ENCODE measurements around the gene MREG. TPM values are rescaled to one million over a fixed set of nuclear protein-coding genes. Genes with fewer than 3 reads are reported as not detected.
A peak's percentile ranks its signal among the peaks of the same experiment; 100 is the strongest.

MREG gene, protein sequence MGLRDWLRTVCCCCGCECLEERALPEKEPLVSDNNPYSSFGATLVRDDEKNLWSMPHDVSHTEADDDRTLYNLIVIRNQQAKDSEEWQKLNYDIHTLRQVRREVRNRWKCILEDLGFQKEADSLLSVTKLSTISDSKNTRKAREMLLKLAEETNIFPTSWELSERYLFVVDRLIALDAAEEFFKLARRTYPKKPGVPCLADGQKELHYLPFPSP
- 1.6 and 4.4 TPM in 2 replicates for total RNA-seq
- 1.3 TPM in 2 replicates for polyA plus RNA-seq

DNA sequence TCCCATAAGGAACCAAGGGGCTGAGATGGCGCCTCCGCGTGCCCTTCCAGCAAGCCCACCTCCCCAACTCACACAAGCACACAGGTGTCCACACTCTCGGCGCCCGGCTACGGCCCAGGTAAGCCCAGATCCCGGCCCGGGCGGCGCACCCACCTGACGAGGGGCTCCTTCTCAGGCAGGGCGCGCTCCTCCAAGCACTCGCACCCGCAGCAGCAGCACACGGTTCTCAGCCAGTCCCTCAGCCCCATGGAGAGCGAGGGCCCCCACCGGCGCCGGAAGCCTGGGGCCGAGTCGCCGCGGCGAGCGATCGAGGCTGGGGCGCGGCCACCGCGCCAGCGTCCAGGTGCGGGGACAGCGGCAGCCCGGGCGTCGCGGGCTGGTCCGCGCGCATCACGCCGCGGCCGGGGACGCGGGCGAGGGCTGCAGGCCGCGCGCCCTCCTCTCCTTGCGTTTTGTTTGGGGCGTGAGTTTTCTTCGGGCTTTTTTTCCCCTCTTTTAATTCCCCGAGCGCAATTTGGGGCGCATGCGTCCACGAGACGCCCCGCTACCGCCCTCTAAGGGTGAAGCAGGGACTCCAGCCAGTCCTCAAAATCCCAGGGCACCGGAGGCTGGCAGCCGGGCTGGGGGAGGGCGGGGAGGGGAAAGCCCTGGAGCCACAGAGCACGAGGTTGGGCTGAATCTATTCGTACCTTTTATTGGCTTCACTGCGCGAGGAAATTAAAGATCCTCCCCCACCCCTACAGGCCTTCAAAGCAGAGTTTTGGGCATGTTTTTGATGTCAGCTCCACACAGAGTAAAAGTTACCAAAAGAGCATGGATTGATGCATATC lies at the start of gene MREG:
TSS of gene MREG (minus strand) at position 472 of the 830 bp plus-strand sequence. CDS start at position 248, 224 bp downstream.
- peak; percentile 82 for DNase-seq (ENCODE audit: low read depth in 1 of 2, low spot score in 1 of 2)
- no peaks in the 10 kb centered on the region for H3K36me3 ChIP-seq
- H3K27ac ChIP-seq: no peak within 1 kb of the TSS
- H3K9me3 ChIP-seq (ENCODE audit: low read depth): no peaks in the 10 kb centered on the region
- TF ChIP-seq, protein P1, sequence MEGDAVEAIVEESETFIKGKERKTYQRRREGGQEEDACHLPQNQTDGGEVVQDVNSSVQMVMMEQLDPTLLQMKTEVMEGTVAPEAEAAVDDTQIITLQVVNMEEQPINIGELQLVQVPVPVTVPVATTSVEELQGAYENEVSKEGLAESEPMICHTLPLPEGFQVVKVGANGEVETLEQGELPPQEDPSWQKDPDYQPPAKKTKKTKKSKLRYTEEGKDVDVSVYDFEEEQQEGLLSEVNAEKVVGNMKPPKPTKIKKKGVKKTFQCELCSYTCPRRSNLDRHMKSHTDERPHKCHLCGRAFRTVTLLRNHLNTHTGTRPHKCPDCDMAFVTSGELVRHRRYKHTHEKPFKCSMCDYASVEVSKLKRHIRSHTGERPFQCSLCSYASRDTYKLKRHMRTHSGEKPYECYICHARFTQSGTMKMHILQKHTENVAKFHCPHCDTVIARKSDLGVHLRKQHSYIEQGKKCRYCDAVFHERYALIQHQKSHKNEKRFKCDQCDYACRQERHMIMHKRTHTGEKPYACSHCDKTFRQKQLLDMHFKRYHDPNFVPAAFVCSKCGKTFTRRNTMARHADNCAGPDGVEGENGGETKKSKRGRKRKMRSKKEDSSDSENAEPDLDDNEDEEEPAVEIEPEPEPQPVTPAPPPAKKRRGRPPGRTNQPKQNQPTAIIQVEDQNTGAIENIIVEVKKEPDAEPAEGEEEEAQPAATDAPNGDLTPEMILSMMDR (IDR thresholded peaks at IDR 0.05; ENCODE audit: low read depth, low read length): peak; percentile 65
- peaks cover 10% of the 10 kb centered on the region for H3K4me1 ChIP-seq (ENCODE audit: low read depth)
- no peaks in the 10 kb centered on the region for H3K27me3 ChIP-seq
- H3K4me3 ChIP-seq: peak within 1 kb of the TSS; percentile 61

DNA sequence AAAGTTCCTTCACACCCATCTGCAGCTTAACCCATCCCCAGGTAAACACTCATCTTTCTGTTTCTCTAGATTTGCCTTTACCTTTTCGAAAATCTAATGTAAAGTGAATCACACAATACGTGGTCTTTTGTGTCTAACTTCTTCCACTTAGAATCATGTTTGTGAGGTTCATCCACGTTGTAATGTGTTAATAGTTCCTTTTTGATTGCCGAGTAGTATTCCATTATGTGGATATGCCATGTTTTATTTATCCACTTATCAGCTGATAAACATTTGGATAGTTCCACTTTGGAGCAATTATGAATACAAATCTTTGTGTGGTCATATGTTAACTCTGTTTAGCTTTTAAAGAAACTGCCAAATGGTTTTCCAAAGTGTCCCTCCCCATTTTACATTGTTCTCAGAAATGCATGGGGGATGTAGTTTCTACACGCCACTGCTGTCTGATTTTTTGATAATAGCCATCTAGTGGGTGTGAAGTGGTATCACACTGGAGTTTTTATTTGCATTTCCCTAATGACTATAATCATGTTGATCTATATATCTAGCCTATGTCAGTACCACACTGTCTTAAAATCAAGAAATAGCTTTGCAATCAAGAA lies 46.0 kb upstream of the MREG start:
- no peaks in the 10 kb centered on the region for H3K9me3 ChIP-seq (ENCODE audit: low read depth)
- H3K27me3 ChIP-seq: no peaks in the 10 kb centered on the region
- H3K27ac ChIP-seq: no peak overlapping the region
- H3K4me1 ChIP-seq (ENCODE audit: low read depth): no peaks in the 10 kb centered on the region
- no peak for DNase-seq (ENCODE audit: low read depth in 1 of 2, low spot score in 1 of 2)
- peaks cover 8% of the 10 kb centered on the region for H3K36me3 ChIP-seq
- TF ChIP-seq, protein P1 (IDR thresholded peaks at IDR 0.05; ENCODE audit: low read depth, low read length): peak; percentile 12
- no peak overlapping the region for H3K4me3 ChIP-seq

DNA sequence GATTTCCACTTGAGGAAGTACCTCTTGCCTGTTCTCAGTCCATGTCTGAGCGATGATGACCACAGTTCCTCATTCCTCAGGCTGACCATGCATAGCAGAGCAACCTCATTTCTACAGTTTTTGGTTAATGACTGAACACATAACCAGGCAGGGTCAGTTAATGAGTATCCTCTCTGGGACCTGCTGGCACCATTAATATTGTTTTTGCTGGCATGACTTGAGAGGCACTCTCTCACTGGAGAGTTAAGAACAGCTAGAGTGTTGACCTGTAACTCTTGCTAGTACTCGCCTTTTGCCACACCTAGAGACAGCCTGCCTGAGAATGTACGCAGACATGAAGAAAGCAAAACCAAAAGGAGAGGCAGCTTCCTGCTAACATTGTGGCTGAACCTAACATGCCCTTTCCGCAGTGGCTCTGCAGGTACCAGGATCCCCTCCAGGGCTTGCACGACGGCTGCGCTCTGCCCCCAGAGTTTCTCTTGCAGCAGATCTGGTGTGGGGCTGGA lies 44.4 kb upstream of the MREG start:
- H3K27me3 ChIP-seq: no peaks in the 10 kb centered on the region
- TF ChIP-seq, protein P1 (IDR thresholded peaks at IDR 0.05; ENCODE audit: low read depth, low read length): no peak
- no peak overlapping the region for H3K4me3 ChIP-seq
- peak in 1 of 2 donors; percentile 10 for DNase-seq (ENCODE audit: low read depth in 1 of 2, low spot score in 1 of 2)
- H3K27ac ChIP-seq: no peak overlapping the region
- no peaks in the 10 kb centered on the region for H3K4me1 ChIP-seq (ENCODE audit: low read depth)
- H3K9me3 ChIP-seq (ENCODE audit: low read depth): no peaks in the 10 kb centered on the region
- H3K36me3 ChIP-seq: peaks cover 8% of the 10 kb centered on the region

DNA sequence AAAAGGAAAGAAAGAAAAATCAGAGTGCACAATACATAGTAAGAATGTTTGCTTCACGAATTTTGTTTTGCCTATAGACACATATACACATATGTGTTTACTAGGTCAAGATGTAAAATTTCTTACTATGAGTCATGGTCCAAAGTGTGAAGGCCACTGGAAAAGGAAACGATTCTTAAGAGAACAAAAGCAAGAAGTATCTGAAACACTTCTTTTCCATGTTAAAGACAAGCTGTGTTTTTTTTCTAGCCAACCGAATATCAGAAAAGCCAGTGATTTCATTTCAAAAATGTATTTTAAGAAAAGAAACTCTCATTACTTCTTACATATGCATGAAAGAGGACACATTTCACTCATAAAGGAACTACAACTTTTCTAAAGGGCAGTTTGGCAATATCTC lies 43.4 kb upstream of the MREG start:
- TF ChIP-seq, protein P1 (IDR thresholded peaks at IDR 0.05; ENCODE audit: low read depth, low read length): no peak
- Histone ChIP-seq H3K27ac (no peak overlapping the region), H3K27me3 (no peaks in the 10 kb centered on the region), H3K9me3 (ENCODE audit: low read depth) (no peaks in the 10 kb centered on the region), H3K36me3 (peaks cover 8% of the 10 kb centered on the region), H3K4me3 (no peak overlapping the region), H3K4me1 (ENCODE audit: low read depth) (no peaks in the 10 kb centered on the region)
- DNase-seq (ENCODE audit: low read depth in 1 of 2, low spot score in 1 of 2): no peak

DNA sequence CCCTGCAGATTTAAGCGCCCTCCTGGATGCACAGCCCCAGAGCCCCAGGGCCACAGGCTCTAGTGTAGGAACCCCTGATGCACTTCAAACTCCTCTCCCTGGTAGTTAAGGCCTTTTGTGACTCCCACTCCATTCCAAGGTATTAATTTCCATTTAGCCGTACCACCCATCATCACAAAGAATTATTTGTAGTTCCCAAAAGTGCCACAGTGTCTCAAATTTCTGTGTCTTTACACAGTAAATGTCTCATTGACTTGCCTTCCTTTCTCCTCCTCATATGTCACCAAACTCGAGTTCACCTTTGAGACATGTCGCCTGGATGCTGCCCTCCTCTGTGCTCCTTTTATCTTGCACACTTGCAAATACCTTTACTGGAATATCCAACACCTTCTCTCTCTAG lies 42.3 kb upstream of the MREG start:
- no peak overlapping the region for H3K4me3 ChIP-seq
- TF ChIP-seq, protein P1 (IDR thresholded peaks at IDR 0.05; ENCODE audit: low read depth, low read length): no peak
- DNase-seq (ENCODE audit: low read depth in 1 of 2, low spot score in 1 of 2): no peak

More for the DNA sequence above, 42.3 kb upstream of the MREG start:
- Histone ChIP-seq H3K4me1 (ENCODE audit: low read depth) (no peaks in the 10 kb centered on the region), H3K27ac (no peak overlapping the region), H3K36me3 (peaks cover 8% of the 10 kb centered on the region), H3K27me3 (no peaks in the 10 kb centered on the region), H3K9me3 (ENCODE audit: low read depth) (no peaks in the 10 kb centered on the region)
